ENCODE results near the gene SLC39A10. TPM values are rescaled to one million over a fixed set of nuclear protein-coding genes. Genes with fewer than 3 reads are reported as not detected.

Gene SLC39A10
- total and polyA plus RNA-seq, 2 donors (not counting 1 experiment from before 2014, with no cell fraction given) = 18.6 to 99.3 TPM

DNA sequence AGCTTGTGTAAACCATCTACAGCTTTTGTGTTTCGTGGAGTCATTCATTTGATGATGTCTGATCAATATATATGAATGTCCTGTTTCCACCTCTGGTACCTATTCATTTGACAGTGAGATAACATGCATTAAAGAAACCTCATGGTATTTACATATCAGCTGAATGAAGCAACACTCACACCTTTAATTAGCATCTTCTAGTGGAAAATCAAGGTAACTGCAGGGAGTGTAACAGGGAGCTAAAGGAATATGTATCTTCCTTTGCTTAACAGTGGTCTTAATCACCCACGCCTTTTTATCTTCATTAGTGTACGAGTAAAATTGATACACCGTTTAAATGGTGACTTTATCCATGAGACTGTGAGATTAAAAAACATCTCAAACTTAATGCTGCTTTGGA is 15.6 kb downstream of the SLC39A10 start:
- CTCF ChIA-PET = interaction anchor here (1.0 to 2.9 kb wide), 5 partner anchors 8 to 174 kb away, joined by 3 to 13 read pairs (median 5); no protein-coding TSS in a partner anchor
- no CpG with 5 or more reads among the region's 4 CpGs for WGBS (ENCODE audit: insufficient coverage)
- H3K36me3 ChIP-seq (replicated peaks in 1 of 2; ENCODE audit: control extremely low read depth in 1 of 2, control insufficient read depth in 1 of 2, extremely low read depth in 1 of 2, insufficient read depth in 2 of 2, low read length in 1 of 2) = no peaks in the 10 kb centered on the region
- TF ChIP-seq EZH2 (IDR thresholded peaks at IDR 0.05; ENCODE audit: borderline replicate concordance, insufficient read depth, low read depth, low read length, poor library complexity, severe bottlenecking) = no peak
- TF ChIP-seq, protein P1, sequence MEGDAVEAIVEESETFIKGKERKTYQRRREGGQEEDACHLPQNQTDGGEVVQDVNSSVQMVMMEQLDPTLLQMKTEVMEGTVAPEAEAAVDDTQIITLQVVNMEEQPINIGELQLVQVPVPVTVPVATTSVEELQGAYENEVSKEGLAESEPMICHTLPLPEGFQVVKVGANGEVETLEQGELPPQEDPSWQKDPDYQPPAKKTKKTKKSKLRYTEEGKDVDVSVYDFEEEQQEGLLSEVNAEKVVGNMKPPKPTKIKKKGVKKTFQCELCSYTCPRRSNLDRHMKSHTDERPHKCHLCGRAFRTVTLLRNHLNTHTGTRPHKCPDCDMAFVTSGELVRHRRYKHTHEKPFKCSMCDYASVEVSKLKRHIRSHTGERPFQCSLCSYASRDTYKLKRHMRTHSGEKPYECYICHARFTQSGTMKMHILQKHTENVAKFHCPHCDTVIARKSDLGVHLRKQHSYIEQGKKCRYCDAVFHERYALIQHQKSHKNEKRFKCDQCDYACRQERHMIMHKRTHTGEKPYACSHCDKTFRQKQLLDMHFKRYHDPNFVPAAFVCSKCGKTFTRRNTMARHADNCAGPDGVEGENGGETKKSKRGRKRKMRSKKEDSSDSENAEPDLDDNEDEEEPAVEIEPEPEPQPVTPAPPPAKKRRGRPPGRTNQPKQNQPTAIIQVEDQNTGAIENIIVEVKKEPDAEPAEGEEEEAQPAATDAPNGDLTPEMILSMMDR (IDR thresholded peaks at IDR 0.05) = no peak
- no peak overlapping the region for H3K27ac ChIP-seq (ENCODE audit: low read length in 2 of 2)
- Mint-ChIP-seq H3K4me1 (peaks cover 23% of the 10 kb centered on the region), H3K27me3 (no peaks in the 10 kb centered on the region), H3K27ac (no peak overlapping the region), H3K9me3 (ENCODE audit: insufficient read depth) (no peaks in the 10 kb centered on the region), H3K4me3 (no peak overlapping the region)
- H3K79me2 ChIP-seq (ENCODE audit: control insufficient read depth, insufficient read depth, low read length) = peaks cover 73% of the 10 kb centered on the region
- DNase-seq = no peak
- H3K4me3 ChIP-seq (ENCODE audit: control extremely low read depth in 1 of 5, extremely low read depth in 1 of 5, insufficient read depth in 1 of 5, low read depth in 2 of 5, low read length in 4 of 5) = no peak overlapping the region
- H3K9me3 ChIP-seq (ENCODE audit: control extremely low read depth in 1 of 3, control insufficient read depth in 2 of 3, insufficient read depth in 1 of 3, low read length in 2 of 3) = no peaks in the 10 kb centered on the region
- no peak for ATAC-seq (ENCODE audit: low read depth)
- H3K9ac ChIP-seq (ENCODE audit: low read length) = no peak overlapping the region
- intact Hi-C loops (cut with micrococcal nuclease) = no loop called here
- peaks cover 7% of the 10 kb centered on the region for H4K20me1 ChIP-seq (ENCODE audit: control insufficient read depth, insufficient read depth, low read length, poor library complexity, severe bottlenecking)
- H3K4me2 ChIP-seq (replicated peaks; ENCODE audit: low read depth, low read length, poor library complexity, severe bottlenecking) = no peak overlapping the region
- POLR2A ChIA-PET = no interaction called here
- H3K27me3 ChIP-seq (replicated peaks in 1 of 4; ENCODE audit: control extremely low read depth in 1 of 4, control insufficient read depth in 3 of 4, insufficient read depth in 4 of 4, low read length in 3 of 4) = no peaks in the 10 kb centered on the region
- no peaks in the 10 kb centered on the region for H3K4me1 ChIP-seq (ENCODE audit: control insufficient read depth in 2 of 2, insufficient read depth in 2 of 2, low read length in 2 of 2)
- H2AFZ ChIP-seq (ENCODE audit: insufficient read depth, low read depth, low read length, poor library complexity, severe bottlenecking) = no peak overlapping the region

DNA sequence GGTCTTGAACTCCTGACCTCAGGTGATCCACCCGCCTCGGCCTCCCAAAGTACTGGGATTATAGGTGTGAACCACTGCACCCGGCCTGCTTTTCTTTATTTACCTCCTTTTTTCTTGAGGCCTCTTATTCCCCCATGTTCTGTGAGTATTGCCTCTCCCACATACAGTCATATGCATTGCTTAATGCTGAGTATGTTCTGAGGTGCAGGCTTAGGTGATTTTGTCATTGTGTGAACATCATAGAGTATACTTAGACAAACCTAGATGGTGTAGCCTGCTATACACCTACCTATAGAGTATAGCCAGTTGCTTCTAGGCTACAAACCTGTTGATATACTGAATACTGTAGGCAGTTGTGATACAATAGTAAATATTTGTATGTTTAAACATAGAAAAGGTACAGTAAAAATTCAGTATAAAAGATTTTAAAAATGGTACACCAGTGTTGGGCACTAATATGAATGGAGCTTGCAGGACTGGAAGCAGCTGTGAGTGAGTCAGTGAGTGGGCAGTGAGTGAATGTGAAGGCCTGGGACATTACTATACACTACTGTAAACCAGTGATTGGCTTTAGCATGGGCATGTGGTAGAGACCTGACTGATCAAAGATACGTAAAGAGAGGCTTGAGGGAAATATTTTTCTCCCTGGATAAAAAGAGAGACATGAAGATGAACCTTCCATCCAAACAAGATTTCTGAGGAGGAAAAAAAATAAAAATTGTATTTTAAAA is 17.6 kb downstream of the SLC39A10 start:
- H3K27ac Mint-ChIP-seq = no peak overlapping the region
- H3K9me3 Mint-ChIP-seq (ENCODE audit: insufficient read depth) = no peaks in the 10 kb centered on the region
- H3K4me3 ChIP-seq (ENCODE audit: control extremely low read depth in 1 of 5, extremely low read depth in 1 of 5, insufficient read depth in 1 of 5, low read depth in 2 of 5, low read length in 4 of 5) = no peak overlapping the region
- no peak overlapping the region for H3K4me3 Mint-ChIP-seq
- peaks cover 70% of the 10 kb centered on the region for H3K79me2 ChIP-seq (ENCODE audit: control insufficient read depth, insufficient read depth, low read length)
- H3K27me3 ChIP-seq (replicated peaks in 1 of 4; ENCODE audit: control extremely low read depth in 1 of 4, control insufficient read depth in 3 of 4, insufficient read depth in 4 of 4, low read length in 3 of 4) = no peaks in the 10 kb centered on the region
- H3K9me3 ChIP-seq (ENCODE audit: control extremely low read depth in 1 of 3, control insufficient read depth in 2 of 3, insufficient read depth in 1 of 3, low read length in 2 of 3) = no peaks in the 10 kb centered on the region
- peaks cover 7% of the 10 kb centered on the region for H4K20me1 ChIP-seq (ENCODE audit: control insufficient read depth, insufficient read depth, low read length, poor library complexity, severe bottlenecking)
- H3K9ac ChIP-seq (ENCODE audit: low read length) = no peak overlapping the region
- no peak overlapping the region for H3K27ac ChIP-seq (ENCODE audit: low read length in 2 of 2)
- TF ChIP-seq, protein P1 (IDR thresholded peaks at IDR 0.05) = no peak
- TF ChIP-seq EZH2 (IDR thresholded peaks at IDR 0.05; ENCODE audit: borderline replicate concordance, insufficient read depth, low read depth, low read length, poor library complexity, severe bottlenecking) = no peak
- ChIA-PET POLR2A (no interaction called here), CTCF (no interaction called here)
- peaks cover 19% of the 10 kb centered on the region for H3K4me1 Mint-ChIP-seq
- DNase-seq (no peak), ATAC-seq (ENCODE audit: low read depth) (no peak)
- WGBS (ENCODE audit: insufficient coverage) = 100% methylated on average over 1 of the region's 4 CpGs
- H3K36me3 ChIP-seq (replicated peaks in 1 of 2; ENCODE audit: control extremely low read depth in 1 of 2, control insufficient read depth in 1 of 2, extremely low read depth in 1 of 2, insufficient read depth in 2 of 2, low read length in 1 of 2) = no peaks in the 10 kb centered on the region
- intact Hi-C loops (cut with micrococcal nuclease) = no loop called here
- no peaks in the 10 kb centered on the region for H3K4me1 ChIP-seq (ENCODE audit: control insufficient read depth in 2 of 2, insufficient read depth in 2 of 2, low read length in 2 of 2)
- H2AFZ ChIP-seq (ENCODE audit: insufficient read depth, low read depth, low read length, poor library complexity, severe bottlenecking) = no peak overlapping the region
- no peak overlapping the region for H3K4me2 ChIP-seq (replicated peaks; ENCODE audit: low read depth, low read length, poor library complexity, severe bottlenecking)
- no peaks in the 10 kb centered on the region for H3K27me3 Mint-ChIP-seq
